ENCODE results near the gene CD44.

Gene CD44

DNA sequence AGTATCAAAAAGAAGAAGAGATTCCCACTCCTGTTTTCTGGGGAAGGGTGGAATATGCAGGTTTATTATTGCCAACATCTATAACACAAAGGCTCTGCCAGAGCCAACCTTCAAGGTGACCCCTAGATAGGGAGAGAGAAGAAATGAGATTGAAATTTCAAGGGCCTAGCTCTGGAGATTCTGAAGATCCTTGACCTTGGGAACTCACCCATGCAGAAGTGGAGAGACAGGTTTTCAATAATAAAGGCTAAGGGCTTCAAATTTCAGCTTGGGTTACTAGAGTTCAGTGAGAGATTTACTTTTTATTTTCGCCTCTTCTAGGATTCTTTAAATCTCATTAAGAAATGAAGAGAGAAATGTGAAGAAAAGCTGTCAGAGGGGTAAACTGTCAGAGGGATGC lies 98.4 kb downstream of the CD44 start:
- DNase-seq (ENCODE audit: low read depth, low spot score) = no peak

DNA sequence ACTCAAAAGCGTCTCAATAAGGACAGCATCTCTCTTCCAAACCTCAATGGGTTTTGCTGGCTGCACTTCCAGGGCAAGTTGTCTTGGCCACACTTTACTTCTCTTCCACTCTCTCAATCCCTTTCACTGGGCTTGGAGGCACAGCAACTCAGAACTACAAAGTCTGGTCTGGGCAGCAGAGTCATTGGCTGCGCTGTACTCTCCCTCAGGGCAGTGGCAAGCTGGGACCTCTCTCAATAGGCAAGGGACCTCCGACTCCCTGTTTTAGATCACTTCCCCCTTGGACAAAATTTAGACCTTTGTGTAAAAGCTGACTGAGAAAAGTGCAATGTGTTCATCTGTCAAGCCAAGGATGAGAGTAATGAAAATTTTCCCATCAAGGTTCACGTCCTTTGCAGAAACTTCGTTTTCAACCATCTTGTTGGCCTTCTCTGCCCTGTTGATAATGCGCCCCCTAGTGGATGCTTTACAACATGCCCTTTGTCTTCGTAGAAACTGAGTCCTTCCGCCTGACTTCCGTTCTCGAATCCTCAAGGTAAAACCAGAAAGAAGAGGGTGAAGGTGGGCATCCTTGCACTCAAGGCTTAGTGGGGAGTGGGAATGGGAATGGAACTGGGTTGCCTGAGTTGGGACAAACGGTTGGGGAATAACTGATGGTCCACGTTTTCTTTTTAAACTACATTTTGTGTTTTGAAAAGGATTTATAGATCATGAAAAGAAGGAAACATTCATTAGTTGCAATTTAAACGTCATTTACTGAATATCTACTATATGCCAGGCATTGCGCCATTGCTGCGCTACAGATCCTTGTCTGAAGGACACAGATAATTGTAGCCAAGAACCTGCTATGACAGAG lies 99.1 kb downstream of the CD44 start:
- DNase-seq (ENCODE audit: low read depth, low spot score) = no peak

DNA sequence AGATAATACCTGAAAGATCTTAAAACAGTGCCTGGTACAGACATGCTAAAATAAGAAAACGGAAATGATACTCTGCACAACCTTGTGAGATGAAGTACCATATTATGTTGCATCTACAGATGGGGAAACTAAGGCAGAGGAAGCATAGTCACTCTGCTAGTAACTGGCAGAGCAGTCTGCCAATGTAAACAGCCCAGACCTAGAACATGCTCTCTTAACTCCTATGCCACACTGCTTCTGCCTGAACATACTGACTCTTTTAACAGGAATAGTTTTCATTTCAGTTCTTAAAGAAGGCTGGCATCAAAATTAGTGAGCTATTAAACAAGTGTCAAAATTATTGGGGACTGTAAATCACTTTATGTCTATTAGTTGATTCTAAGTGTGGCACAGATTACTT lies 99.9 kb downstream of the CD44 start:
- no peak for DNase-seq (ENCODE audit: low read depth, low spot score)

GRCh38 chr11:35239471-35240075 lies 100.6 kb downstream of the CD44 start:
- no peak for DNase-seq (ENCODE audit: low read depth, low spot score)

GRCh38 chr11:35241083-35241482 lies 102.1 kb downstream of the CD44 start:
- no peak for DNase-seq (ENCODE audit: low read depth, low spot score)

DNA sequence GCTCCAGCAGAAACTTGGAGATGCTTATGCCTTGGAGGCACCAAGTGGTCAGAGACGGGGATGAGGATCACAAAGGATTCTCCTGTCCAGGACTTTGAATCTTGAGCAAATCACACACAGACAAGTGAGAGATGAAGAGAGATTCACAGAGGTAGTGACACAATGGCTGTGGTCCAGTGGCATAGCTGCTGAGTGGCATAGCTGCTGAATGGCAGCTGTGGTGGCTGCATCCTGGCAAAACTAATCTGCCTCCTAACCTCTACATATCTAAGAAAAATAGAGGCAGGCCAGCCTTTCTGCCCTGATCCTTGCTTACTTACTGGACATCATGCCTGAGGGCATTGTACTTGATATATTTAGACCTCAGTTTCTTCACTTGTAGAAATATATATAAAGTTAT lies 102.6 kb downstream of the CD44 start:
- no peak for DNase-seq (ENCODE audit: low read depth, low spot score)

GRCh38 chr11:35242412-35243242 lies 103.7 kb downstream of the CD44 start:
- DNase-seq (ENCODE audit: low read depth, low spot score) = no peak

DNA sequence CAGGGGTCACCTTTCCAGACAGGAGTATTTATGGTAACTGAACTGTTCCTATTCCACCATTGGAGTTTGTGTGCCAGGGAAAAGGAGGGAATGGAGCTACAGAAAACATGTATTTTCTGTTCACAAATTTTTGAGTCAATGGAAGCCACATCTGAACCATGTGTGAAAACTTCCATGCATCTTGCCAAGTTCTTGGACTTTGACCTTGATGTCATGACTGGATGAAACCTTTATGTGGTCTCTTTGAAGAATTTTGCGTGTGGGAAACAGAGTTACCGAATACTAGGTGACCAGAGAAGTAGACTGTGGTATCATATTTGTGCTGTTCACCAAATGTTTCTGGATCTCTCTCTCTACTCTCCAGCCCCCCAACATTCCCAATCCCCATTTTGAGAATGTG lies 104.8 kb downstream of the CD44 start:
- DNase-seq (ENCODE audit: low read depth, low spot score) = no peak

GRCh38 chr11:35245056-35245455 lies 106.1 kb downstream of the CD44 start:
- no peak for DNase-seq (ENCODE audit: low read depth, low spot score)

DNA sequence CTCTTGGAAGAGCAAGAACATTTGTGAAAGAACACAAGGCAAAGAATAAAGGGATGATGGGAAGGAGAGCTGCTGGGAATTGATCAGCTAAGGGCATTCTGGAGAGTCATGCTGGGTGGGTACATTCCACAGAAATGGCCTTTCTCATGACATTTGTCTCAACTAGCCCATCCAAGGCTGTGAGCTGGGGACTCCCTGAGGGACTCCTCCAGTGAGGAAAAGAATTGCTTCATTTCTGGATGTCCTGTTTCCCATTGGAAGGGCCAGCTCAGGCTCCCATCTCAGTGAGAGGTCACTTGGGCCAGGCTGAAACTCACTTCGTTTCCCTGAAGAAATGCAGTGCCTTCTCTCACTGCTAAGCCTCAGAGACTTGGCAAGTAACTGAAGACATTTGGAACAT lies 106.8 kb downstream of the CD44 start:
- DNase-seq (ENCODE audit: low read depth, low spot score) = no peak

GRCh38 chr11:35246745-35247144 lies 107.8 kb downstream of the CD44 start:
- DNase-seq (ENCODE audit: low read depth, low spot score) = no peak

DNA sequence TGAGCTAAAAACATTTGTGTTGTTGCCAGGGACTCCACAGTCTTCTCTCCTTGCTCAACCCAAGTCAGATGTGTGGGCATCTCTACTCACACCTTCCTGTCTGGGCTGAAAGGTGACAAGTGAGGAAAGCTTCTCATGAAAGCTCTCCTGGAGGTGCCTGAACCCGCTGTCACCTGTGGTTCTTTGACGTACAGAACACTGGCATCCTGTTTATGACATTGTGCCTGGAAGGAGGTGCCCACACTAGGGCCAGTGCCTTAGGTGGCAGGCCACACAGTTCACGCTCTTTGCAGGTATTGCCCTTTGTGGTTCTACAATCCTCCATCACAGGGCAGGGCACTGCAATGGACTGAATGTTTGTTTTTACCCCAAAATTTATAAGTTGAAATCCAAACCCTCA lies 108.5 kb downstream of the CD44 start:
- no peak for DNase-seq (ENCODE audit: low read depth, low spot score)

DNA sequence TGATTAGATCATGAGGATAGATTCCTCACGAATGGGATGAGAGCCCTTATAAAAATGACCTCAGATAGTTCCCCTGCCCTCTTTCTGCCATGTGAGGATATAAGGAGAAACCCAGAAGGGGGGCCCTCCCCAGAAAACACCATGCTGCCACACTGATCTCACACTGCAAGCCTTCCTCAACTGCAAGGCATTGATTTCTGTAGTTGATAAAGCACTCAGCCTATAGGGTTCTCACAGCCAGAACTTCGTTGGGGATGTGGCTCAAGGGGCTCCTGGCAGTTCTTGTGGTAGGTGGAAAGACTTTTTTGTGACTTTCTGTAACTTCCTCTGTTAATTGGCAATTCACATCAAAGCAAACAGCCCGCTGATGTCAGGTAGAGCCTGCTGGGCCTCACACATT lies 108.9 kb downstream of the CD44 start:
- DNase-seq (ENCODE audit: low read depth, low spot score) = no peak

GRCh38 chr11:35248558-35249323 lies 109.8 kb downstream of the CD44 start:
- DNase-seq (ENCODE audit: low read depth, low spot score) = no peak

DNA sequence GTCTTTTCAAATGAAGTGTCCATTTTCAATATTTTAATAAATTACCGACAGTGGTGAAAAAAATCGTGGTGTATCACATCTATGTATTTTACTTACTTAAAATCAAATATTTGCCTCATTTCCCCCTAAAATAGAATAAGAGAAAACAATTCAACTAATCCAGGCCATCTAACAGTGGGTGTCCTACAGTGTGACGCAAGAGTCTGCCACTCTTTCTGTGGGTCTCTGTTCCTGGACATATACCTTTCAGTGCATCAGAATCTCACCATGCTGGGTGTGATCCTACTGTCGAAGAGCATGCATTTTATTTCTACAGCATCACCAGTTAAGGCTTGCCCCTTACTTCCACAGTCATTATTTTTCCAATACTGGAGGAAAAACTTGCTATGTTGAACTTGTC lies 111.2 kb downstream of the CD44 start:
- no peak for DNase-seq (ENCODE audit: low read depth, low spot score)

- no peak for DNase-seq (ENCODE audit: low read depth, low spot score)
Observed at GRCh38 chr11:35250621-35251020, 111.7 kb downstream of the CD44 start.

DNA sequence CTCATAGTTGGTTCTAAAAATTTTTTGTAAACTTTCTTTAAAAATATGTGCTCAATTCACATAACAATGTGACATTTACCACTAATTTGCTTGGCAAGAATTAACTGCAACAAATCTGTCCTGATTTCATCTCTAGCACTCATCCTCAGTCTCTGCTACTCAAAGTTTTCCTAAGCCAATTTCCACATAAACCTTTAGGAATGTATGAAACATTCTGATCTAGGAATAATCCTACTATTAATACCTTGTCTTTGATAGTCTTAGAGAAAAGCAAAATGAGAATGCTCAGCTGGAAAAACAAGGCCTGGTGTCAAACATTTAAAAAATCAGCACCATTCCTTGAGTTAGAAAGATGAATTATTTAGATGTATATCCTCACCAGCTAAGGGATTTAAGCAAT lies 114.3 kb downstream of the CD44 start:
- DNase-seq (ENCODE audit: low read depth, low spot score) = no peak

- no peak for DNase-seq (ENCODE audit: low read depth, low spot score)
Observed at GRCh38 chr11:35255514-35255913, 116.5 kb downstream of the CD44 start.

DNA sequence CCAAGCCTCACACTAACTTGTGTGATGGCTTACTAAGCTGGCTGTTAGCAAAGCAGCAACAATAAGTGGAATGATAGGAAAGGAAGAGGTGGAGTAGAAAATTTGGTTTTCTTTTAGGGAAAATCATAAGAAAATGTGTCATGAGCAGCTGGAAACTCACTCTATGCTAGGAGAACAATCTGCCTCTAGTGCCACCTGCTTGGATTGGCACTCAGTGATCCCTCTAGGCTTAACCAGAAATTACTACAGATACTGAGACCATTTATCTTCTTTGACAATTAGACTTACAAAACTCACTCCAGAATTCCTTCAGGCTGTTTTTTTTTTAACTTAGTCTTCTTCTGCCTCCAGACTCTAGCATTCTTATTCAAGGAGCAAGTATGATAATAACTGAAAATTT lies 117.3 kb downstream of the CD44 start:
- no peak for DNase-seq (ENCODE audit: low read depth, low spot score)

DNA sequence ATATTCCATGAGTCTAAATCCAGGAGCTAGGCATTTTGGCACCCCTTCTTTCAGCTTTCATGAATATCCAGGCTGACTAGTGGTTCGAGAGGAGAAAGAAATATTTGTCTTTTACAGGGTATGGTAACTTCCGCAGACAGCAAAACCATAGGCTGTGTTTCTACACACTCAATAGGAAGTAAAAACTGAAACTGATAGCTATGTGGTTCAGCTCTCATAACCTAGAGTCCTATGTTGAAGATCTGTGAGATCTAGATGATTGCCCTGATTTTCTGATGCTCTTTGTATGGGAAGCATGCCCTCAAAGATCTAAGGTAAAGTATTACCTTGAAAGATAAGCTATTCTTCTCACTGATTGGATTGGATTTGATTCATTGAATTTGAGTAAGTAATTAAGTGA lies 118.3 kb downstream of the CD44 start:
- DNase-seq (ENCODE audit: low read depth, low spot score) = no peak

- no peak for DNase-seq (ENCODE audit: low read depth, low spot score)
Observed at GRCh38 chr11:35259529-35259928, 120.6 kb downstream of the CD44 start.
